Gastrocnemius medialis (tissue), 4 donors: ENCODE data around the gene RSPO3. TPM values are rescaled to one million over a fixed set of nuclear protein-coding genes. Genes with fewer than 3 reads are reported as not detected.
"Not testable (repeated sequence)": the region's sequence is repeated elsewhere in the genome, so short reads cannot be mapped to it uniquely, and the experiment has no call there.

Experiments used
- ATAC-seq, 2 donors: fragments of 150-250 bp; one replicate each; pipeline ENCODE4 v1.9.1; 2016
- DNase-seq, 2 donors: peaks; one replicate each; pipeline ENCODE4 v3.0.0-alpha.2; 2019
- H3K27ac ChIP-seq, 4 donors: fragments of 200-600 bp; sonication (generic); 1 replicate in 1 of 4; 2 replicates in 3 of 4; pipeline ENCODE4 v1.5.1; 2016 to 2018; ENCODE audit warnings: mild to moderate bottlenecking in 2 of 4, moderate library complexity in 1 of 4
- H3K27me3 ChIP-seq, 3 donors: fragments of 200-600 bp; sonication (generic) in 2 of 3; 1 replicate in 1 of 3; 2 replicates in 2 of 3; pipeline versions ENCODE4 v1.5.1 to v1.6.0; 2016 to 2019; ENCODE audit warnings: mild to moderate bottlenecking in 1 of 3, moderate library complexity in 1 of 3
- H3K36me3 ChIP-seq, 2 donors: fragments of 200-600 bp; sonication (generic) in 1 of 2; one replicate each; pipeline ENCODE4 v1.5.1; 2017 to 2018
- H3K4me1 ChIP-seq, 2 donors: fragments of 200-600 bp; sonication (generic) in 1 of 2; one replicate each; pipeline ENCODE4 v1.5.1; 2016 to 2017; ENCODE audit warnings: mild to moderate bottlenecking in 2 of 2
- H3K4me3 ChIP-seq, 4 donors: fragments of 200-600 bp; sonication (generic) in 3 of 4; 1 replicate in 1 of 4; 2 replicates in 3 of 4; pipeline ENCODE4 v1.5.1; 2016 to 2019; ENCODE audit warnings: mild to moderate bottlenecking in 2 of 4
- H3K9me3 ChIP-seq, 3 donors: fragments of 200-600 bp; sonication (generic) in 2 of 3; 1 replicate in 1 of 3; 2 replicates in 2 of 3; pipeline ENCODE4 v1.5.1; 2016 to 2019
- POLR2A ChIP-seq, 2 donors: fragments of 450-650 bp; IDR thresholded peaks; one replicate each; pipeline ENCODE4 v1.6.1; 2017; ENCODE audit warnings: antibody characterized with exemption in 2 of 2, mild to moderate bottlenecking in 2 of 2, moderate library complexity in 2 of 2
- in situ Hi-C, 4 donors: fragments of 200-750 bp; cut with MboI; loops; one replicate each; pipeline versions ENCODE4 v1.15.0 to v1.8.0; 2017; ENCODE audit warnings: low sequenced_read_pairs in 4 of 4
- intact Hi-C: fragments of 100-400 bp; cut with DNase I; formaldehyde crosslinking; loops from one replicate; pipeline ENCODE4 v1.15.1; 2023; ENCODE audit warnings: low total_unique reads
- total RNA-seq, 4 donors: library from RNA; depleted of rRNA; stranded (reverse); fragments of >200 nt; gene quantifications; one replicate each; pipeline versions ENCODE4 v1.1.0 to v1.2.3, GENCODE V29; 2016
- TF ChIP-seq, protein P1 (sequence below), 5 experiments: fragments of 450-650 bp in 3 of 5; fragments of 200-600 bp in 2 of 5; sonication (generic) in 2 of 5; IDR thresholded peaks in 4 of 5; conservative IDR thresholded peaks in 1 of 5; 1 replicate in 4 of 5; 2 replicates in 1 of 5; pipeline ENCODE4 v1.5.1; 2016 to 2019; ENCODE audit warnings: antibody characterized with exemption in 5 of 5, mild to moderate bottlenecking in 3 of 5, moderate library complexity in 3 of 5

RSPO3 gene
- total RNA-seq, 4 donors from 2014 or later, result 4.8 to 30.5 (median 7.2) TPM

DNA sequence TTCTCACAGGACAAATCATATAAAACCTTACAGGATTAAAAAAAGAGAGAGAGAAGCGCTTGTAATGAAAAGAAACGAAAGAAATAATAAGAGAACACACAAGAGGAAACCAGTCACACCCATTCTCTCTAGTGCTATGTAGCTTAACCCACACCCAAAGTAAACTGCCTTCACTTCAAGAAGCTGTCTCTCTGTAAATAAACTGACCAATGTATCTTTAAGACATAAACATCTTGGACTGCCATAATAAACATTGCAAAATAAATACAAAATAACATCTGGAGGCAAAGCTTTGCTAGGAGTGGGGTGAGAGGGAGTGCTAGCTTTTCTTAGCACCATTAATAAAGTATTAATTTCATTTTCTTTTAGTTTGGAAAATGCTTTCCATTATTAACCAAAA is 86.6 kb downstream of the RSPO3 start:
- no peaks in the 10 kb centered on the region for H3K36me3 ChIP-seq
- no peak overlapping the region for H3K27ac ChIP-seq
- H3K27me3 ChIP-seq, result no peaks in the 10 kb centered on the region
- ATAC-seq (no peak), DNase-seq (no peak)
- TF ChIP-seq POLR2A (IDR thresholded peaks at IDR 0.05), result no peak
- TF ChIP-seq, protein P1, sequence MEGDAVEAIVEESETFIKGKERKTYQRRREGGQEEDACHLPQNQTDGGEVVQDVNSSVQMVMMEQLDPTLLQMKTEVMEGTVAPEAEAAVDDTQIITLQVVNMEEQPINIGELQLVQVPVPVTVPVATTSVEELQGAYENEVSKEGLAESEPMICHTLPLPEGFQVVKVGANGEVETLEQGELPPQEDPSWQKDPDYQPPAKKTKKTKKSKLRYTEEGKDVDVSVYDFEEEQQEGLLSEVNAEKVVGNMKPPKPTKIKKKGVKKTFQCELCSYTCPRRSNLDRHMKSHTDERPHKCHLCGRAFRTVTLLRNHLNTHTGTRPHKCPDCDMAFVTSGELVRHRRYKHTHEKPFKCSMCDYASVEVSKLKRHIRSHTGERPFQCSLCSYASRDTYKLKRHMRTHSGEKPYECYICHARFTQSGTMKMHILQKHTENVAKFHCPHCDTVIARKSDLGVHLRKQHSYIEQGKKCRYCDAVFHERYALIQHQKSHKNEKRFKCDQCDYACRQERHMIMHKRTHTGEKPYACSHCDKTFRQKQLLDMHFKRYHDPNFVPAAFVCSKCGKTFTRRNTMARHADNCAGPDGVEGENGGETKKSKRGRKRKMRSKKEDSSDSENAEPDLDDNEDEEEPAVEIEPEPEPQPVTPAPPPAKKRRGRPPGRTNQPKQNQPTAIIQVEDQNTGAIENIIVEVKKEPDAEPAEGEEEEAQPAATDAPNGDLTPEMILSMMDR (IDR thresholded peaks at IDR 0.05 in 4 of 5, conservative IDR thresholded peaks at IDR 0.05 in 1 of 5), result no peak
- no peak overlapping the region for H3K4me3 ChIP-seq
- in situ Hi-C loops, result no loop called here
- intact Hi-C loops, result no loop called here
- H3K9me3 ChIP-seq, result no peaks in the 10 kb centered on the region
- H3K4me1 ChIP-seq, result no peaks in the 10 kb centered on the region

DNA sequence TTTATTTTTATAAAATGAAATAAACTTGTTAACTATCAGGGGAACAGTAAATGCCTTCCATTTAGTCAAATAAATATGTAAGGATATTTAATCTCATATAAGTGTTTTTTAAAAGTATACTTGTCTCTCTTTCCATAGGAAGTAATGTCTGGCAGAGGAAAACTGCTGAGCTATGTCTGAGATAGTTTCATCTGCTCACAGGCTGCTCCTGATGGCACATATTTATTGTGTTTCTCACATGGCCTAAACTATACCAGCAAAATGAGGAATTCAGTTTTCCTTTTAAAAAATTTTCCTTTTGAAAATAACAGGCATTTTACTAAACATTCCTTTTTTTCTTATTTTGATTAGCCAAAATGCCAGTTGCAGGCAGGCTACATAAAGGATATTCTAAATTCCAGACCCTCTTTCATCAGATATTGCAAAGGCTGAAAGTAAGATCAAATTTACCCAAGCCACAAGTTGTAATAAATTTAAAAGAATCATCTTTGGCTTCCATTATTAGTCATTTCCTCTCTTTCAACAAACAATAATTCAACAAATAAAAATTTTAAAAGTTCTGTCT is 88.1 kb downstream of the RSPO3 start:
- H3K27ac ChIP-seq, result no peak overlapping the region
- H3K27me3 ChIP-seq, result no peaks in the 10 kb centered on the region
- no peaks in the 10 kb centered on the region for H3K9me3 ChIP-seq
- TF ChIP-seq POLR2A (IDR thresholded peaks at IDR 0.05), result no peak
- TF ChIP-seq, protein P1 (IDR thresholded peaks at IDR 0.05 in 4 of 5, conservative IDR thresholded peaks at IDR 0.05 in 1 of 5), result no peak
- no peak for DNase-seq
- no peak overlapping the region for H3K4me3 ChIP-seq
- H3K4me1 ChIP-seq, result no peaks in the 10 kb centered on the region
- H3K36me3 ChIP-seq, result no peaks in the 10 kb centered on the region
- no peak for ATAC-seq
- in situ Hi-C loops (no loop called here), intact Hi-C loops (no loop called here)

DNA sequence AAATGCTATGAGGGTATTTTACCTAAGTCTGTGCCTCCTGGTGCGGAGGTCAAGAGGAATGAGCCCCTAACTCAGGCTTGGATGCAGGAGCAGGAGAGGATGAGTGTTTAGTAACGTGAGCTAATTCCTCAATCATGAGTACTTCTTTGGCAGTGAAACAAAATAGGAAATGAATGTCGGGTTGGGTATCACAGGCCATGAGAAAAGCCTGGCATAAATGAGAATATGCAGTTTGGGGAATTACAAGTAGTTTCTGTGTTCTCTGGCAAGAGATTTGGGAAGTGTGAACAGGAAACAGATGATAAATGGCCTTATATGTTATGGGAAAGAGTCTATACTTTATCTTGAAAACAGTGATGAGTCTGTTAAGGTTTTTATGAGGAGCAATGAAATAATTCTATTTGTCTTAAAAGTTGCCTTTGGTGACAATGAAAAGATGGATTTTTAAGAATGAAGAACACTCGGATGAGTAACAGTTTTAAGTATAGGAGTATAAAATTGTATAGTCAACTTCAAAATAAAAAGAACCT is 89.2 kb downstream of the RSPO3 start:
- in situ Hi-C loops, result no loop called here

DNA sequence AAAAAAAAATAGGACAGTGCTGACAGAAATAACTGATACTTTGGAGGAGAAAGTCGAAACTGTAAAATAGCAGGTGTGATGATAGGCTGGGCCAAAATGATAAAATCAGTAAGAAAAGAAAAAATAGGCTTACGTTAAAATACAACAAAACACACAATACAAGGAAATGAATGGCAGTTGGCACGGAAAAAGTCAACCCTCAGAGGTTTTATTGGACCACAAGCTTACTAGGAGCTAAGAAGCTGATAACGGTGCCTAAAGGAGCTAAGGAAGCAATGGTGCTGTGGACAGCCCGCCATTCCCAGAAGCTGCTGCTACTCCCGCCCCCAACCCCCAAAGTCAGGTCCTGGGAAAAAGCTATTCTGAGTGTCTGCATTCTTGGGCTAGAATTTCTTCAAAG is 92.3 kb downstream of the RSPO3 start:
- no peak for DNase-seq
- in situ Hi-C loops, result no loop called here
- ATAC-seq, result no peak
- Histone ChIP-seq H3K4me1 (no peaks in the 10 kb centered on the region), H3K4me3 (no peak overlapping the region), H3K36me3 (no peaks in the 10 kb centered on the region), H3K9me3 (no peaks in the 10 kb centered on the region), H3K27me3 (no peaks in the 10 kb centered on the region), H3K27ac (no peak overlapping the region)
- TF ChIP-seq POLR2A (IDR thresholded peaks at IDR 0.05), result no peak
- TF ChIP-seq, protein P1 (IDR thresholded peaks at IDR 0.05 in 4 of 5, conservative IDR thresholded peaks at IDR 0.05 in 1 of 5), result no peak
- intact Hi-C loops, result no loop called here

More for the DNA sequence above, 89.2 kb downstream of the RSPO3 start:
- intact Hi-C loops, result no loop called here
- H3K27me3 ChIP-seq, result no peaks in the 10 kb centered on the region
- H3K4me1 ChIP-seq, result no peaks in the 10 kb centered on the region
- no peaks in the 10 kb centered on the region for H3K9me3 ChIP-seq
- no peak for ATAC-seq
- TF ChIP-seq, protein P1 (IDR thresholded peaks at IDR 0.05 in 4 of 5, conservative IDR thresholded peaks at IDR 0.05 in 1 of 5), result no peak
- TF ChIP-seq POLR2A (IDR thresholded peaks at IDR 0.05), result no peak
- H3K27ac ChIP-seq, result no peak overlapping the region
- DNase-seq, result no peak
- no peak overlapping the region for H3K4me3 ChIP-seq
- H3K36me3 ChIP-seq, result no peaks in the 10 kb centered on the region

DNA sequence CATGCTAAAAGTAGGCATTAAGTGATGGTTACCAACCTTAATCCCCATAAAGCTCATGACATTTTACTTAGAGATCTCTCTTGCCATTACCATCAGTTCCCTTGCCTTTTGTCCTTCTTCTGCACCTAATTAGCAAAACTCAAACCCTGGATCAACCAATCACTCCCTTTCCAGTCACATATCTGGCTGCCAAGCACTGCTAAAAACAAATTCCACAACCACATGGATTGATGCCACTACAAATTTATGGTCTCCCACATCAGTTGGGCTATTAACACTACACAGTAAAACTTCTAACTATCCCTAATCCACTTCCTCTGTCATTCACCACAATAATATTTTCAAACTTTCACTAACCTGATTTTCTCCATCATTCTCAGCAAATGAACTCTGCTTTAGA is 93.9 kb downstream of the RSPO3 start:
- intact Hi-C loops, result no loop called here
- in situ Hi-C loops, result no loop called here
- H3K9me3 ChIP-seq, result no peaks in the 10 kb centered on the region
- no peak overlapping the region for H3K4me3 ChIP-seq
- H3K27ac ChIP-seq, result no peak overlapping the region
- ATAC-seq (no peak), DNase-seq (no peak)
- H3K36me3 ChIP-seq, result no peaks in the 10 kb centered on the region
- H3K27me3 ChIP-seq, result no peaks in the 10 kb centered on the region
- TF ChIP-seq, protein P1 (IDR thresholded peaks at IDR 0.05 in 4 of 5, conservative IDR thresholded peaks at IDR 0.05 in 1 of 5), result no peak
- no peak for TF ChIP-seq POLR2A (IDR thresholded peaks at IDR 0.05)
- no peaks in the 10 kb centered on the region for H3K4me1 ChIP-seq

DNA sequence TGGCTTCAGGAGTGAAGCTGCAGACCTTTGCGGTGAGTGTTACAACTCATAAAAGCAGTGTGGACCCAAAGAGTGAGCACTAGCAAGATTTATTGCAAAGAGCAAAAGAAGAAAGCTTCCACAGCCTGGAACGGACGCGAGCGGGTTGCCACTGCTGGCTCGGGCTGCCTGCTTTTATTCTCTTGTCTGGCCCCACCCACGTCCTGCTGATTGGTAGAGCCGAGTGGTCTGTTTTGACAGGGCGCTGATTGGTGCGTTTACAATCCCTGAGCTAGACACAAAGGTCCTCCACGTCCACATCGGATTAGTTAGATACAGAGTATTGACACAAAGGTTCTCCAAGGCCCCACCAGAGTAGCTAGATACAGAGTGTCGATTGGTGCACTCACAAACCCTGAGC is 95.6 kb downstream of the RSPO3 start:
- intact Hi-C loops, H3K27me3 ChIP-seq, H3K4me1 ChIP-seq, DNase-seq, H3K36me3 ChIP-seq, H3K27ac ChIP-seq, H3K9me3 ChIP-seq, H3K4me3 ChIP-seq, ATAC-seq, in situ Hi-C loops: not testable (repeated sequence)

DNA sequence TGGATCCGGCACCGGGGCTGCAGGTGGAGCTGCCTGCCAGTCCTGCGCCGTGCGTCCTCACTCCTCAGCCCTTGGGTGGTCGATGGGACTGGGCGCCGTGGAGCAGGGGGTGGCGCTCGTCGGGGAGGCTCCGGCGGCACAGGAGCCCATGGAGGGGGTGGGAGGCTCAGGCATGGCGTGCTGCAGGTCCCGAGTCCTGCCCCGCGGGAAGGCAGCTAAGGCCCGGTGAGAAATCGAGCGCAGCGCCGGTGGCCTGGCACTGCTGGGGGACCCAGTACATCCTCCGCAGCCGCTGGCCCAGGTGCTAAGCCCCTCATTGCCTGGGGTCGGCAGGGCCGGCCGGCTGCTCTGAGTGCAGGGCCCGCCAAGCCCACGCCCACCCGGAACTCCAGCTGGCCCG is 96.1 kb downstream of the RSPO3 start:
- intact Hi-C loops, ATAC-seq, H3K9me3 ChIP-seq, H3K27ac ChIP-seq, DNase-seq, in situ Hi-C loops, H3K4me1 ChIP-seq, H3K4me3 ChIP-seq, H3K36me3 ChIP-seq, H3K27me3 ChIP-seq: not testable (repeated sequence)
